ENCODE data around the gene HBG2. TPM values are rescaled to one million over a fixed set of nuclear protein-coding genes. Genes with fewer than 3 reads are reported as not detected.

The HBG2 gene
- total and polyA plus RNA-seq, 4 donors = 2,225 to 14,331 (median 7,413) TPM

- Histone ChIP-seq H3K27me3 (ENCODE audit: control insufficient read depth, insufficient read depth, low read length) (no peaks in the 10 kb centered on the region), H3K9me3 (ENCODE audit: control insufficient read depth, insufficient read depth, low read length) (no peaks in the 10 kb centered on the region), H3K27ac (ENCODE audit: low read depth, low read length) (no peak overlapping the region), H3K4me3 (ENCODE audit: low read depth, low read length) (no peak overlapping the region), H3K4me1 (ENCODE audit: control insufficient read depth, insufficient read depth, low read length) (no peaks in the 10 kb centered on the region), H3K36me3 (ENCODE audit: control insufficient read depth, insufficient read depth, low read length) (no peaks in the 10 kb centered on the region)
- DNase-seq (ENCODE audit: low read depth in 4 of 6, low spot score in 6 of 6) = no peak
- WGBS (ENCODE audit: insufficient coverage) = no CpG with 5 or more reads among the region's 1 CpG
These were observed 29.3 kb upstream of the HBG2 start for GRCh38 chr11:5283882-5284281.

DNA sequence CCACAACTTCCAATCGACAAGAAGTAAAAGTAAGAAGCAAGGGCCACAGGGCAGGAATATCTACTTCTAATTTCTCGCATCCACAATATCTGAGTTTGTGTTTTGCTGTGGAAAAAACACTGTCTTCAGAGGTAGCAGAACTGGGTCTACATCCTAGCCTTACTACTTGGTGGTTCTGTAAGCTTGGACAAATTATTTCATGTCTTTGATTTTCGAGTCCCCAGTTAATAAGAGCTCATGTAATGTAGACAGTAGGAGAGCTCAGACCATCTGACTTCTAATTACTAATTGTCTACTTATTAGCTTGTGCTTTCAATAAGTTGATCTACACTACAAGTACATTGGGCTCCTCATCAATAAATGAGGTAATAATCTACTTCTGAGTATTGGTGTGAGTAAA, 28.5 kb upstream of the HBG2 start:
- Histone ChIP-seq H3K4me3 (ENCODE audit: low read depth, low read length) (no peak overlapping the region), H3K36me3 (ENCODE audit: control insufficient read depth, insufficient read depth, low read length) (no peaks in the 10 kb centered on the region), H3K27me3 (ENCODE audit: control insufficient read depth, insufficient read depth, low read length) (no peaks in the 10 kb centered on the region), H3K9me3 (ENCODE audit: control insufficient read depth, insufficient read depth, low read length) (no peaks in the 10 kb centered on the region), H3K4me1 (ENCODE audit: control insufficient read depth, insufficient read depth, low read length) (no peaks in the 10 kb centered on the region), H3K27ac (ENCODE audit: low read depth, low read length) (no peak overlapping the region)
- WGBS (ENCODE audit: insufficient coverage) = no CpG with 5 or more reads among the region's 3 CpGs
- DNase-seq (ENCODE audit: low read depth in 4 of 6, low spot score in 6 of 6) = no peak

- no peak overlapping the region for H3K4me3 ChIP-seq (ENCODE audit: low read depth, low read length)
- H3K27ac ChIP-seq (ENCODE audit: low read depth, low read length) = no peak overlapping the region
- H3K36me3 ChIP-seq (ENCODE audit: control insufficient read depth, insufficient read depth, low read length) = no peaks in the 10 kb centered on the region
- no peaks in the 10 kb centered on the region for H3K9me3 ChIP-seq (ENCODE audit: control insufficient read depth, insufficient read depth, low read length)
- WGBS (ENCODE audit: insufficient coverage) = no CpG with 5 or more reads among the region's 2 CpGs
- DNase-seq (ENCODE audit: low read depth in 4 of 6, low spot score in 6 of 6) = no peak
- no peaks in the 10 kb centered on the region for H3K27me3 ChIP-seq (ENCODE audit: control insufficient read depth, insufficient read depth, low read length)
- no peaks in the 10 kb centered on the region for H3K4me1 ChIP-seq (ENCODE audit: control insufficient read depth, insufficient read depth, low read length)
These were observed 28.0 kb upstream of the HBG2 start for GRCh38 chr11:5282628-5283027.

- Histone ChIP-seq H3K27me3 (ENCODE audit: control insufficient read depth, insufficient read depth, low read length) (no peaks in the 10 kb centered on the region), H3K27ac (ENCODE audit: low read depth, low read length) (no peak overlapping the region), H3K4me1 (ENCODE audit: control insufficient read depth, insufficient read depth, low read length) (no peaks in the 10 kb centered on the region), H3K4me3 (ENCODE audit: low read depth, low read length) (no peak overlapping the region), H3K9me3 (ENCODE audit: control insufficient read depth, insufficient read depth, low read length) (no peaks in the 10 kb centered on the region), H3K36me3 (ENCODE audit: control insufficient read depth, insufficient read depth, low read length) (no peaks in the 10 kb centered on the region)
- DNase-seq (ENCODE audit: low read depth in 4 of 6, low spot score in 6 of 6) = no peak
These were observed 27.0 kb upstream of the HBG2 start for GRCh38 chr11:5281596-5281995.

DNA sequence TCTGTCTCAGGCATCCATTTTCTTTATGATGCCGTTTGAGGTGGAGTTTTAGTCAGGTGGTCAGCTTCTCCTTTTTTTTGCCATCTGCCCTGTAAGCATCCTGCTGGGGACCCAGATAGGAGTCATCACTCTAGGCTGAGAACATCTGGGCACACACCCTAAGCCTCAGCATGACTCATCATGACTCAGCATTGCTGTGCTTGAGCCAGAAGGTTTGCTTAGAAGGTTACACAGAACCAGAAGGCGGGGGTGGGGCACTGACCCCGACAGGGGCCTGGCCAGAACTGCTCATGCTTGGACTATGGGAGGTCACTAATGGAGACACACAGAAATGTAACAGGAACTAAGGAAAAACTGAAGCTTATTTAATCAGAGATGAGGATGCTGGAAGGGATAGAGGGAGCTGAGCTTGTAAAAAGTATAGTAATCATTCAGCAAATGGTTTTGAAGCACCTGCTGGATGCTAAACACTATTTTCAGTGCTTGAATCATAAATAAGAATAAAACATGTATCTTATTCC, 26.1 kb upstream of the HBG2 start:
- Histone ChIP-seq H3K27me3 (ENCODE audit: control insufficient read depth, insufficient read depth, low read length) (no peaks in the 10 kb centered on the region), H3K36me3 (ENCODE audit: control insufficient read depth, insufficient read depth, low read length) (no peaks in the 10 kb centered on the region), H3K4me1 (ENCODE audit: control insufficient read depth, insufficient read depth, low read length) (no peaks in the 10 kb centered on the region), H3K9me3 (ENCODE audit: control insufficient read depth, insufficient read depth, low read length) (no peaks in the 10 kb centered on the region), H3K27ac (ENCODE audit: low read depth, low read length) (no peak overlapping the region), H3K4me3 (ENCODE audit: low read depth, low read length) (no peak overlapping the region)
- DNase-seq (ENCODE audit: low read depth in 4 of 6, low spot score in 6 of 6) = peak in 2 of 6 donors; percentile 2 to 28
- WGBS (ENCODE audit: insufficient coverage) = 74% methylated on average over 3 of the region's 3 CpGs

DNA sequence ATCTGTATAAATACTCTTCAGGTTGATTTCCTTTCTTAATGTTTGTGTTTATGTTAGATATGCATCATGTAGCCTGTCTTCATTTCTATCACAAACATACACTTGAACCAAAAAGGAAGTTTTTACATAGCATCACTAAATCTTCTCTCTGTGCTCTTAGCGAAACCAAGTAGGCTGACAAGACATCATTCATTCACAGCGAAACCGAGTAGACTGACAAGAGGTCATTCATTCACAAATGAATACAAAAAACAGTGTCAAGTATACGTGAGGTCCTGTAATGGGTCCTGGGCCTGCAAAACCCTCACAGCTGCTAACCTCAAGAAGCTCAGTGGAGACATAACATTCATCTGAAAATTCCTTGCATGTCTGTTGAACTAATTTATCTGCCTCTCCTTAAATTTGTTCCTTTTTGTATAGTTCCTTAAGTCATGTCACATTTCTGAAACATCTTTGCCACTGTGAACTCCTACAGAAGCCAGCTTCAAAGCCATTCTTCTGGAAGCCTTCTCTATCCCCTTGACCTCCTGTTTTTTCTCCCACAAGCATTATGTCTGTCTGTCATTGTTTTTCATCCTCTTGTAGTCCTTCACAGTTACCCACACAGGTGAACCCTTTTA, 25.0 kb upstream of the HBG2 start:
- no peak overlapping the region for H3K27ac ChIP-seq (ENCODE audit: low read depth, low read length)
- no peaks in the 10 kb centered on the region for H3K36me3 ChIP-seq (ENCODE audit: control insufficient read depth, insufficient read depth, low read length)
- no peaks in the 10 kb centered on the region for H3K27me3 ChIP-seq (ENCODE audit: control insufficient read depth, insufficient read depth, low read length)
- no peaks in the 10 kb centered on the region for H3K4me1 ChIP-seq (ENCODE audit: control insufficient read depth, insufficient read depth, low read length)
- H3K4me3 ChIP-seq (ENCODE audit: low read depth, low read length) = no peak overlapping the region
- WGBS (ENCODE audit: insufficient coverage) = 84% methylated on average over 4 of the region's 4 CpGs
- no peaks in the 10 kb centered on the region for H3K9me3 ChIP-seq (ENCODE audit: control insufficient read depth, insufficient read depth, low read length)
- no peak for DNase-seq (ENCODE audit: low read depth in 4 of 6, low spot score in 6 of 6)

GRCh38 chr11:5277807-5278382, 23.3 kb upstream of the HBG2 start:
- Histone ChIP-seq H3K9me3 (ENCODE audit: control insufficient read depth, insufficient read depth, low read length) (no peaks in the 10 kb centered on the region), H3K4me1 (ENCODE audit: control insufficient read depth, insufficient read depth, low read length) (no peaks in the 10 kb centered on the region), H3K27ac (ENCODE audit: low read depth, low read length) (no peak overlapping the region), H3K4me3 (ENCODE audit: low read depth, low read length) (no peak overlapping the region), H3K27me3 (ENCODE audit: control insufficient read depth, insufficient read depth, low read length) (no peaks in the 10 kb centered on the region), H3K36me3 (ENCODE audit: control insufficient read depth, insufficient read depth, low read length) (no peaks in the 10 kb centered on the region)
- 100% methylated on average over 1 of the region's 1 CpG for WGBS (ENCODE audit: insufficient coverage)
- DNase-seq (ENCODE audit: low read depth in 4 of 6, low spot score in 6 of 6) = no peak

- WGBS (ENCODE audit: insufficient coverage) = no CpG with 5 or more reads among the region's 2 CpGs
- H3K4me3 ChIP-seq (ENCODE audit: low read depth, low read length) = no peak overlapping the region
- H3K4me1 ChIP-seq (ENCODE audit: control insufficient read depth, insufficient read depth, low read length) = no peaks in the 10 kb centered on the region
- no peaks in the 10 kb centered on the region for H3K27me3 ChIP-seq (ENCODE audit: control insufficient read depth, insufficient read depth, low read length)
- no peaks in the 10 kb centered on the region for H3K36me3 ChIP-seq (ENCODE audit: control insufficient read depth, insufficient read depth, low read length)
- H3K27ac ChIP-seq (ENCODE audit: low read depth, low read length) = no peak overlapping the region
- no peaks in the 10 kb centered on the region for H3K9me3 ChIP-seq (ENCODE audit: control insufficient read depth, insufficient read depth, low read length)
- DNase-seq (ENCODE audit: low read depth in 4 of 6, low spot score in 6 of 6) = no peak
These were observed 22.1 kb upstream of the HBG2 start for GRCh38 chr11:5276697-5277096.

DNA sequence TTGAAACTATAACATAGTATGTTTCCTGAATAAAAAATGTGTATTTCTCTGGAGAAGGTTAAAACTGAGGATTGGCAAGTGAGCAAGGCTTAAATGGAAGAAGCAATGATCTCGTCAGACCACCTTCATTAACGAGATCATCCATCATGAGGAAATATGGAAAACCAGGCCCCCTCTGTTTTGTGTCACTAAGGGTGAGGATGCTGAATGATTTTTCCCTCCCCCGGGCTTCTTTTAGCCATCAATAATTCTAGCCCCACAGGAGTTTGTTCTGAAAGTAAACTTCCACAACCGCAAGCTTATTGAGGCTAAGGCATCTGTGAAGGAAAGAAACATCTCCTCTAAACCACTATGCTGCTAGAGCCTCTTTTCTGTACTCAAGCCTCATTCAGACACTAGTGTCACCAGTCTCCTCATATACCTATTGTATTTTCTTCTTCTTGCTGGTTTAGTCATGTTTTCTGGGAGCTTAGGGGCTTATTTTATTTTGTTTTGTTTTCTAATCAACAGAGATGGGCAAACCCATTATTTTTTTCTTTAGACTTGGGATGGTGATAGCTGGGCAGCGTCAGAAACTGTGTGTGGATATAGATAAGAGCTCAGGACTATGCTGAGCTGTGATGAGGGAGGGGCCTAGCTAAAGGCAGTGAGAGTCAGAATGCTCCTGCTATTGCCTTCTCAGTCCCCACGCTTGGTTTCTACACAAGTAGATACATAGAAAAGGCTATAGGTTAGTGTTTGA, 21.0 kb upstream of the HBG2 start:
- Histone ChIP-seq H3K36me3 (ENCODE audit: control insufficient read depth, insufficient read depth, low read length) (no peaks in the 10 kb centered on the region), H3K27me3 (ENCODE audit: control insufficient read depth, insufficient read depth, low read length) (no peaks in the 10 kb centered on the region), H3K9me3 (ENCODE audit: control insufficient read depth, insufficient read depth, low read length) (no peaks in the 10 kb centered on the region), H3K4me1 (ENCODE audit: control insufficient read depth, insufficient read depth, low read length) (no peaks in the 10 kb centered on the region), H3K27ac (ENCODE audit: low read depth, low read length) (no peak overlapping the region), H3K4me3 (ENCODE audit: low read depth, low read length) (no peak overlapping the region)
- no CpG with 5 or more reads among the region's 6 CpGs for WGBS (ENCODE audit: insufficient coverage)
- DNase-seq (ENCODE audit: low read depth in 4 of 6, low spot score in 6 of 6) = no peak

GRCh38 chr11:5274395-5274794, 19.8 kb upstream of the HBG2 start:
- Histone ChIP-seq H3K9me3 (ENCODE audit: control insufficient read depth, insufficient read depth, low read length) (no peaks in the 10 kb centered on the region), H3K4me1 (ENCODE audit: control insufficient read depth, insufficient read depth, low read length) (no peaks in the 10 kb centered on the region), H3K27me3 (ENCODE audit: control insufficient read depth, insufficient read depth, low read length) (no peaks in the 10 kb centered on the region), H3K27ac (ENCODE audit: low read depth, low read length) (no peak overlapping the region), H3K4me3 (ENCODE audit: low read depth, low read length) (no peak overlapping the region), H3K36me3 (ENCODE audit: control insufficient read depth, insufficient read depth, low read length) (no peaks in the 10 kb centered on the region)
- no peak for DNase-seq (ENCODE audit: low read depth in 4 of 6, low spot score in 6 of 6)
- 79% methylated on average over 3 of the region's 5 CpGs for WGBS (ENCODE audit: insufficient coverage)
